Measurements from ENCODE around the gene HSPD1.
A peak's percentile ranks its signal among the peaks of the same experiment; 100 is the strongest.

HSPD1 gene

GRCh38 chr2:197499594-197500502, at the start of gene HSPD1, which contains the start of gene HSPE1:
Gene HSPD1 (minus strand): TSS chr2:197499840. CDS start chr2:197498848, 992 bp downstream.
Gene HSPE1 (plus strand): TSS chr2:197500379. CDS start chr2:197500437, 58 bp downstream.
- peak; percentile 100 for DNase-seq

- no peak for DNase-seq
Observed at GRCh38 chr2:197548582-197548981, 48.9 kb upstream of the HSPD1 start.

- no peak for DNase-seq
Observed at GRCh38 chr2:197547163-197547900, 47.7 kb upstream of the HSPD1 start.

- DNase-seq: no peak
Observed at GRCh38 chr2:197543206-197543605, 43.6 kb upstream of the HSPD1 start.

GRCh38 chr2:197539734-197540133, 40.1 kb upstream of the HSPD1 start:
- DNase-seq: no peak

- no peak for DNase-seq
Observed at GRCh38 chr2:197538412-197538811, 38.8 kb upstream of the HSPD1 start.

GRCh38 chr2:197517150-197517549, 17.5 kb upstream of the HSPD1 start:
- no peak for DNase-seq

- peak; percentile 63 for DNase-seq
Observed at GRCh38 chr2:197516393-197516761, 16.7 kb upstream of the HSPD1 start.

GRCh38 chr2:197515739-197516392, 16.2 kb upstream of the HSPD1 start, which contains the start of gene MOB4:
Gene MOB4 (plus strand): TSS chr2:197516066. CDS start chr2:197516087, 21 bp downstream.
- DNase-seq: peak; percentile 99

- no peak for DNase-seq
Observed at GRCh38 chr2:197515315-197515738, 15.7 kb upstream of the HSPD1 start.

GRCh38 chr2:197514754-197515153, 15.1 kb upstream of the HSPD1 start:
- DNase-seq: no peak

GRCh38 chr2:197513915-197514314, 14.3 kb upstream of the HSPD1 start:
- DNase-seq: no peak

- no peak for DNase-seq
Observed at GRCh38 chr2:197506658-197507057, 7.0 kb upstream of the HSPD1 start.

GRCh38 chr2:197504512-197504911, 4.9 kb upstream of the HSPD1 start:
- DNase-seq: no peak

- DNase-seq: no peak
Observed at GRCh38 chr2:197504000-197504399, 4.4 kb upstream of the HSPD1 start.

GRCh38 chr2:197502685-197503084, 3.0 kb upstream of the HSPD1 start:
- DNase-seq: no peak

- DNase-seq: no peak
Observed at GRCh38 chr2:197502201-197502600, 2.6 kb upstream of the HSPD1 start.

GRCh38 chr2:197500503-197501131, 977 bp upstream of the HSPD1 start:
- peak; percentile 65 for DNase-seq

- DNase-seq: peak; percentile 81
Observed at GRCh38 chr2:197498937-197499593, 575 bp downstream of the HSPD1 start.

GRCh38 chr2:197498235-197498936, 1.3 kb downstream of the HSPD1 start:
- peak; percentile 13 for DNase-seq

- DNase-seq: no peak
Observed at GRCh38 chr2:197497326-197497725, 2.3 kb downstream of the HSPD1 start.
